BE2C (cell line): ENCODE data around the gene ZNF331.
A peak's percentile ranks its signal among the peaks of the same experiment; 100 is the strongest.

Experiments used
- DNase-seq: peaks from one replicate; pipeline ENCODE4 v3.0.0-alpha.2; 2020
- H3K27me3 ChIP-seq: fragments of 250-450 bp; sonication (Bioruptor Pico); 2 replicates; pipeline ENCODE4 v1.5.1; 2020; ENCODE audit warnings: mild to moderate bottlenecking
- H3K36me3 ChIP-seq: fragments of 250-450 bp; sonication (Bioruptor Pico); 2 replicates; pipeline ENCODE4 v1.5.1; 2020; ENCODE audit warnings: mild to moderate bottlenecking
- H3K4me1 ChIP-seq: fragments of 250-450 bp; sonication (Bioruptor Pico); 2 replicates; pipeline ENCODE4 v1.5.1; 2020
- H3K4me3 ChIP-seq: 2 replicates; pipeline ENCODE4 v1.5.1; 2011; ENCODE audit warnings: low read depth, low read length
- H3K9me3 ChIP-seq: fragments of 250-450 bp; sonication (Bioruptor Pico); 2 replicates; pipeline ENCODE4 v1.5.1; 2020
- CTCF ChIP-seq: IDR thresholded peaks from 2 replicates; pipeline ENCODE4 v1.5.1; 2012; ENCODE audit warnings: mild to moderate bottlenecking, low read depth, low read length

ZNF331 gene

GRCh38 chr19:53553156-53553555, 15.2 kb downstream of the ZNF331 start:
- no peak for TF ChIP-seq CTCF
- Histone ChIP-seq H3K36me3 (peaks cover 4% of the 10 kb centered on the region; the same call in 1 of the 2 replicates), H3K4me3 (no peak overlapping the region), H3K27me3 (no peaks in the 10 kb centered on the region), H3K9me3 (no peaks in the 10 kb centered on the region), H3K4me1 (no peaks in the 10 kb centered on the region)
- DNase-seq: no peak

DNA sequence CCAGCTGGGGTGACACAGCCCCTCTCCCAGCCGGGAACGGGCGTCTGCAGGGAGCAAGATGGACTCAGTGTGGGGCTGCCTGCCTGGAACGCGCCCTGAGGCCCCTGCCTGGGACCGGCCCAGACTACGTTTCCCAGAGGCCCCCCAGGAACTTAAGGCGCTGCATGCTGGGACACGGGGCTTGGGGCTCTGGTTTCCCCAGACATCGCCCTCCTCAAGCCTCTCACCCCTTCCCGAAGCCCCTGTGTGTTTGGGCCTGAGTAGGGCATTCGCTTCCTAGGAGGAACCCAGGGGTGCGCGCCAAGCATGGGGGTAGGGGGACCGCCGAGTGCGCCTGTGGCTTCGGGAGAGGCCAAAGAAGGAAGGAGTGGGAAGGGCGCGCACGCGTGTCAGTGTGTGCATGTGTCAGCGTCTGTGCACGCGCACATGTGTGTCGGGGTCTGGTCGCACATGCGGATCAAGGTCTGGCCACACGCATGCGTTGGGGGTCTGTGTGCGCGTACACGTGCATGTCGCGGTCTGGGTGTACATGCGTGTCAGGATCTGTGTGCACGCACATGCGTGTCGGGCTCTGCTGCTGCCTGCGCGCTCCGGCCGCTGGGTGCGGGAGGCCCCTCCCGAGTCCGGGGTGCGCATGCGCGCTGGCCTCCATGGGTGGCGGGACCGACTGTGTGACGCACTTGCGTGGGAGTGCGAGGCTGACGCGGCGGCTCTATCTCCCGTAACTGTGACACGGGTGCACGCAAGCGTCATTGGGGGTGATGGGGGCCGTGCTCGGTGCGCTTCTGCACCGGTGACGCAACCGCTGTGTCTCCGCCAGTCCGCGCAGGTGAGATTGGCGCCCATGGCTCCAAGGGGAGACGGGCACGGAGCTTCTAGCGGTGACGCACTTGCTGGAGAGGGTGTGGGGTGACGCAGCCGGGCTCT, 16.2 kb downstream of the ZNF331 start:
- Histone ChIP-seq H3K4me3 (peak overlapping the region; percentile 60), H3K27me3 (no peaks in the 10 kb centered on the region), H3K36me3 (peaks cover 4% of the 10 kb centered on the region; the same call in 1 of the 2 replicates), H3K4me1 (no peaks in the 10 kb centered on the region), H3K9me3 (no peaks in the 10 kb centered on the region)
- TF ChIP-seq CTCF: no peak
- peak; percentile 82 for DNase-seq

DNA sequence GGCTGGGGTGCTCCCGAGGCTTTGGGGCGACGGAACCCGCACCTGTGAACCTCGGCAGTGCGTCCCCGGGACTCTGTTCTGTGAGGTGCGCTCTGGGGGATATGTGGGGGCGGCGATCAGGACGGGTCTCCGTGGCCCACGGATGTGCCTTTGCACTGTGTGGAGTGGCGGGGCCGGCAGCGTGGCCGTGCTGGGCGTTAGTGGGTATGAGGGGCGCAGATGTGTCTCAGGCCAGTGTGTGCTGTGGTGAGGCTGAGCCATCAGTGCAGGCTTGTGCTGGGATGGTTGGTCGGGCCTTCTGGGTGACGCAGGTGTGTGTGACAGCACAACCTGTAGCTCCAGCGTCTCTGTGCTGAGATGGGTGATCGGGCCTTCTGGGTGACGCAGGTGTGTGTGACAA, 16.9 kb downstream of the ZNF331 start:
- DNase-seq: no peak
- no peak for TF ChIP-seq CTCF
- Histone ChIP-seq H3K4me1 (no peaks in the 10 kb centered on the region), H3K4me3 (peak overlapping the region; percentile 60), H3K27me3 (no peaks in the 10 kb centered on the region), H3K9me3 (no peaks in the 10 kb centered on the region), H3K36me3 (peaks cover 9% of the 10 kb centered on the region; the same call in 1 of the 2 replicates)

- Histone ChIP-seq H3K27me3 (no peaks in the 10 kb centered on the region), H3K4me3 (no peak overlapping the region), H3K9me3 (no peaks in the 10 kb centered on the region), H3K4me1 (no peaks in the 10 kb centered on the region), H3K36me3 (peaks cover 9% of the 10 kb centered on the region; the same call in 1 of the 2 replicates)
- TF ChIP-seq CTCF: no peak
- no peak for DNase-seq
Observed at GRCh38 chr19:53555352-53555751, 17.4 kb downstream of the ZNF331 start.

DNA sequence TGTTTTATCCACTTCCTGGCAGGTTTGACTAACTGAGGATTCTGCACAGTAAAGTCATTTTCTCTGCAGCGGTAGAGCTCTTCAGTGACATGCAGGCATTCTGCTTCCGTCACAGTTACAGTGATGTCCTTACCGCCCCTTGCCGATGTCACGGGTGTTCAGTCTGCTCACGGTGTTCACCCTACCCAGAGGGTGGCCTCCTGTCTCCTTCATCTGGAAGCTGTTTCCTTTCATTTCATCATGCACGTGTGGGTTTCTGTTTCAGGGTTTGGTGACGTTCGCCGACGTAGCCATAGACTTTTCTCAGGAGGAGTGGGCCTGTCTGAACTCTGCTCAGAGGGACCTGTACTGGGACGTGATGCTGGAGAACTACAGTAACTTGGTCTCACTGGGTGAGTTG, 33.4 kb downstream of the ZNF331 start:
- no peak overlapping the region for H3K4me3 ChIP-seq
- no peak for TF ChIP-seq CTCF
- H3K36me3 ChIP-seq: peaks cover 22% of the 10 kb centered on the region

More for the DNA sequence above, 33.4 kb downstream of the ZNF331 start:
- Histone ChIP-seq H3K9me3 (no peaks in the 10 kb centered on the region), H3K27me3 (no peaks in the 10 kb centered on the region), H3K4me1 (no peaks in the 10 kb centered on the region)
- DNase-seq: no peak
